Tibial nerve (tissue), 4 donors: ENCODE data around the gene CD72. TPM values are rescaled to one million over a fixed set of nuclear protein-coding genes. Genes with fewer than 3 reads are reported as not detected.
A peak's percentile ranks its signal among the peaks of the same experiment; 100 is the strongest.

Experiments
- DNase-seq, 2 donors: peaks; one replicate each; pipeline ENCODE4 v3.0.0-alpha.2; 2019; ENCODE audit warnings: low spot score in 2 of 2
- H3K27ac ChIP-seq, 4 donors: fragments of 200-600 bp; sonication (generic) in 3 of 4; one replicate each; pipeline ENCODE4 v1.5.1; 2017 to 2019; ENCODE audit warnings: mild to moderate bottlenecking in 1 of 4
- H3K27me3 ChIP-seq, 2 donors: fragments of 200-600 bp; sonication (generic) in 1 of 2; one replicate each; pipeline versions ENCODE4 v1.5.1 to v1.6.0; 2017 to 2019
- H3K36me3 ChIP-seq, 3 donors: fragments of 200-600 bp; sonication (generic); one replicate each; pipeline ENCODE4 v1.5.1; 2018 to 2019
- H3K4me1 ChIP-seq, 4 donors: fragments of 200-600 bp; sonication (generic) in 3 of 4; one replicate each; pipeline ENCODE4 v1.5.1; 2017 to 2019
- H3K4me3 ChIP-seq, 4 donors: fragments of 200-600 bp; sonication (generic) in 3 of 4; one replicate each; pipeline ENCODE4 v1.5.1; 2017 to 2019; ENCODE audit warnings: mild to moderate bottlenecking in 1 of 4, moderate library complexity in 1 of 4
- H3K9me3 ChIP-seq, 4 donors: fragments of 200-600 bp; sonication (generic) in 3 of 4; one replicate each; pipeline ENCODE4 v1.5.1; 2017 to 2019
- EP300 ChIP-seq, 2 donors: sonication (generic); formaldehyde crosslinking; IDR thresholded peaks; one replicate each; pipeline ENCODE4 v1.6.1; 2017; ENCODE audit warnings: antibody characterized with exemption in 2 of 2, mild to moderate bottlenecking in 1 of 2
- POLR2A ChIP-seq, 2 donors: fragments of 450-650 bp; IDR thresholded peaks; one replicate each; pipeline ENCODE4 v1.6.1; 2017; ENCODE audit warnings: antibody characterized with exemption in 2 of 2, mild to moderate bottlenecking in 2 of 2, moderate library complexity in 2 of 2
- WGBS, 2 donors: methylation state at CpG; one replicate each; pipeline ENCODE4 v1.1.5; 2018; 5-methylcytosine and 5-hydroxymethylcytosine counted together
- total RNA-seq, 4 donors: library from RNA; depleted of rRNA; stranded (reverse); fragments of >200 nt; gene quantifications; one replicate each; pipeline ENCODE4 v1.1.0, GENCODE V29; 2016
- TF ChIP-seq, protein P1 (sequence below), 5 experiments: fragments of 200-600 bp in 3 of 5; fragments of 450-650 bp in 2 of 5; sonication (generic) in 3 of 5; IDR thresholded peaks; one replicate each; pipeline ENCODE4 v1.5.1; 2016 to 2019; ENCODE audit warnings: antibody characterized with exemption in 5 of 5, mild to moderate bottlenecking in 3 of 5, moderate library complexity in 2 of 5

CD72 gene
- total RNA-seq, 4 donors from 2014 or later = 1.9 to 6.0 (median 3.5) TPM; not detected in 1

DNA sequence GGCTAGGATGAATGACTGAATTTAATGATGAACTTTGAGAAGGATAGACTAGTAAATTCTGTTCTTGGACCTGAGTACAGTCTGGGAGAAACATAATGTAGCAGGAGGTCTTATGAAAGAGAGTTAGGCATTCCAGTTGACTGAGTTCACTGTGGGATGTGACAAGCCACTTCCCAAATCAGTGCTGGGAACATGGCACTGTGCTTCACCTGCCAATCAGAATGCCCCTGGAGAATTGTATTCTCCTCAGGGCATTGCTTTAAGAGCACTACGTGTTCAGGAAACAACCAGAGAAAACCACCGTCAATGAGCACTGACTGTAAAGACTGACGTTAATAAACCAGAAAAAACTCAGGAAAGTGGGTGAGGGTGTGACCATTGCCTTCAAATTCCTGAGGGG lies 41.1 kb upstream of the CD72 start:
- Histone ChIP-seq H3K27ac (peak overlapping the region; percentile 90 to 99 (median 92)), H3K36me3 (peaks cover 0 to 14% (median 0%) of the 10 kb centered on the region in 3 donors), H3K27me3 (no peaks in the 10 kb centered on the region), H3K4me1 (peaks cover 0 to 42% (median 10%) of the 10 kb centered on the region in 4 donors), H3K4me3 (peak overlapping the region in 2 of 4 donors; percentile 58 to 94), H3K9me3 (no peaks in the 10 kb centered on the region)
- DNase-seq = no peak
- TF ChIP-seq POLR2A (IDR thresholded peaks at IDR 0.05) (no peak), EP300 (IDR thresholded peaks at IDR 0.05) (peak in 1 of 2 donors; percentile 56)
- TF ChIP-seq, protein P1, sequence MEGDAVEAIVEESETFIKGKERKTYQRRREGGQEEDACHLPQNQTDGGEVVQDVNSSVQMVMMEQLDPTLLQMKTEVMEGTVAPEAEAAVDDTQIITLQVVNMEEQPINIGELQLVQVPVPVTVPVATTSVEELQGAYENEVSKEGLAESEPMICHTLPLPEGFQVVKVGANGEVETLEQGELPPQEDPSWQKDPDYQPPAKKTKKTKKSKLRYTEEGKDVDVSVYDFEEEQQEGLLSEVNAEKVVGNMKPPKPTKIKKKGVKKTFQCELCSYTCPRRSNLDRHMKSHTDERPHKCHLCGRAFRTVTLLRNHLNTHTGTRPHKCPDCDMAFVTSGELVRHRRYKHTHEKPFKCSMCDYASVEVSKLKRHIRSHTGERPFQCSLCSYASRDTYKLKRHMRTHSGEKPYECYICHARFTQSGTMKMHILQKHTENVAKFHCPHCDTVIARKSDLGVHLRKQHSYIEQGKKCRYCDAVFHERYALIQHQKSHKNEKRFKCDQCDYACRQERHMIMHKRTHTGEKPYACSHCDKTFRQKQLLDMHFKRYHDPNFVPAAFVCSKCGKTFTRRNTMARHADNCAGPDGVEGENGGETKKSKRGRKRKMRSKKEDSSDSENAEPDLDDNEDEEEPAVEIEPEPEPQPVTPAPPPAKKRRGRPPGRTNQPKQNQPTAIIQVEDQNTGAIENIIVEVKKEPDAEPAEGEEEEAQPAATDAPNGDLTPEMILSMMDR (IDR thresholded peaks at IDR 0.05) = no peak
- 58 to 69% methylated on average over 3 of the region's 3 CpGs for WGBS, 2 donors

DNA sequence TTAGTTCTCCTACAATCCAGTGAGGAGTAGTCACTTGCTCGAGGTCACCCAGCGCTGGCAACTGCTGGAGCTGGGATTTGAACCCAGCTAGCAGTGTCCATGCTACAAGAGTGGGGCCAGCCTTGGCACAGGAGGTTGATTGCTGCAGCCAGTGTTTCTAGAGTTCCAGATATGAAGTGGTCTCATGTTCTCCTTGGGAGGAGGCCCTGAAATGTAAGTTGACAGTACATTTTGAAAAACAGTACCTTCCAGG lies 40.7 kb upstream of the CD72 start:
- Histone ChIP-seq H3K4me1 (peaks cover 0 to 42% (median 10%) of the 10 kb centered on the region in 4 donors), H3K27ac (peak overlapping the region; percentile 90 to 99 (median 92)), H3K4me3 (peak overlapping the region; percentile 58 to 94 (median 90)), H3K27me3 (no peaks in the 10 kb centered on the region), H3K9me3 (no peaks in the 10 kb centered on the region), H3K36me3 (peaks cover 0 to 14% (median 0%) of the 10 kb centered on the region in 3 donors)
- no peak for DNase-seq
- TF ChIP-seq, protein P1 (IDR thresholded peaks at IDR 0.05) = no peak
- TF ChIP-seq POLR2A (IDR thresholded peaks at IDR 0.05) (no peak), EP300 (IDR thresholded peaks at IDR 0.05) (no peak)
- 0 to 6% methylated on average over 2 of the region's 2 CpGs for WGBS, 2 donors

DNA sequence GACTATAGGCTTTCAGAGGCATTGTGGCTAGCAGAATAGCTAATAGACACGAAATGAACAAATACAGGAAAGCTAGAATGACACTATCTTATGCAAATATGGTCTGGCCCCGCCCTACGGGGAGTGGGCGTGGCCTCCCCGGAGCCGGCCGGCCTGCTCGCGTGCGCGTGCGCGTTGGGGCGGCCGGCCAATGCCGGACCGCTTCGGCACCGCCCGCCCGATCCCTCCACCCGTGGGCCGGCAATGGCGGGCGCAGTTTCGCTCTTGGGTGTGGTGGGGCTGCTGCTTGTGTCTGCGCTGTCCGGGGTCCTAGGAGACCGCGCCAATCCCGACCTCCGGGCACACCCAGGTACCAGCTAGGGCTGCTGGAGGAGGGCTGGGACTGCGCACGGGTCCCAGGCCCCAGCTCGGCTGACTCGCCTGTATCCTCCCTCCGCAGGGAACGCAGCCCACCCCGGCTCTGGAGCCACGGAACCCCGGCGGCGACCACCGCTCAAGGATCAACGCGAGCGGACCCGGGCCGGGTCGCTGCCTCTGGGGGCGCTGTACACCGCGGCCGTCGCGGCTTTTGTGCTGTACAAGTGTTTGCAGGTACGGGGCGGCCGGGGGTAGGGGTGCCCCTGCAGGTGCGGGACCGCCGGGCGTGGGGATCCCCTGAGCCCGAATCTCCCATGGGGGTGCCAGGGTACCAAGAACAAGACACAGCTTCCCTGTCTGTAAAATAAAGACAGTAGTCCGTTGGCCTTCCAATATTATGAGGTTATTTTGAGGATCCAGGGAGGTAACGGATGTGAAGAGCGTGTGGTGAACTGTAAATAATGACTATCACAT lies 40.1 kb upstream of the CD72 start, which contains the start of gene CCDC107:
TSS of gene CCDC107 (plus strand) at position 156 of the 831 bp plus-strand sequence. CDS start at position 244, 88 bp downstream.
- peak within 1 kb of the TSS; percentile 58 to 94 (median 90) for H3K4me3 ChIP-seq
- peaks cover 0 to 14% (median 0%) of the 10 kb centered on the region in 3 donors for H3K36me3 ChIP-seq
- no peaks in the 10 kb centered on the region for H3K27me3 ChIP-seq
- peak; percentile 65 to 73 for DNase-seq
- 0% methylated on average over 38 to 62 of the region's 67 CpGs for WGBS, 2 donors
- TF ChIP-seq EP300 (IDR thresholded peaks at IDR 0.05) = peak in 1 of 2 donors; percentile 54
- peak; percentile 95 to 97 for TF ChIP-seq POLR2A (IDR thresholded peaks at IDR 0.05)
- TF ChIP-seq, protein P1 (IDR thresholded peaks at IDR 0.05) = peak; percentile 50 to 84 (median 66)
- no peaks in the 10 kb centered on the region for H3K9me3 ChIP-seq
- peaks cover 0 to 42% (median 10%) of the 10 kb centered on the region in 4 donors for H3K4me1 ChIP-seq
- H3K27ac ChIP-seq = peak within 1 kb of the TSS; percentile 90 to 99 (median 92)

DNA sequence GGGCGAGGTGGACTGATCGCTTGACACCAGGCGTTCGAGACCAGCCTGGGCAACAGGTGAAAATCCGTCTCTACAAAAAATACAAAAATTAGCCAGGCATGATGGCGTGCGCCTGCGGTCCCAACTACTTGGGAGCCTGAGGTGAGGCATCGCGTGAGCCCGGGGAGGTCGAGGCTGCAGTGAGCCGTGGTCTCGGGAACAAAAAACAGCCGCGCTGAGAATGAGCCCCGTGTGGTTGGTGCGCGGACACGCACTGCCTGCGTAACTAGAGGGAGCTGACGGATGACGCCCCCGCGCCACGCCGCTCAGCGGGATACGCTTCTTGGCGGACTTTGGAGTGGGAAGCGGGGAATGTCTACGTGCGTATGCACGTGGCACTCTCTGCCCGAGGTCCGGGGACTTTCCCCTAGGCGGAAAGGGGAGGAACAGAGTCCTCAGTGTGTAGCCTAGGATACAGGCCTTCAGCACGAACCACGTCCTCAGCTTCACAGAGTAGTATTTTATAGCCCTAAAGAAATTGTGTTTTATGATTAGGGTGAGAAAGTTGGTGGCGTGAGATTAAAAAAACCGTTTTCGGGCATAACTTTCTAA lies 39.4 kb upstream of the CD72 start, which contains the start of gene RMRP:
TSS of gene RMRP (minus strand) at position 474 of the 591 bp plus-strand sequence.
- H3K36me3 ChIP-seq = peaks cover 0 to 14% (median 0%) of the 10 kb centered on the region in 3 donors
- DNase-seq = peak; percentile 82 to 89
- no peaks in the 10 kb centered on the region for H3K9me3 ChIP-seq
- H3K27ac ChIP-seq = peak within 1 kb of the TSS; percentile 90 to 99 (median 92)
- no peaks in the 10 kb centered on the region for H3K27me3 ChIP-seq
- TF ChIP-seq EP300 (IDR thresholded peaks at IDR 0.05) = peak; percentile 98 to 99
- TF ChIP-seq POLR2A (IDR thresholded peaks at IDR 0.05) = peak; percentile 88 to 90
- TF ChIP-seq, protein P1 (IDR thresholded peaks at IDR 0.05) = peak; percentile 16 to 86 (median 33)
- peak within 1 kb of the TSS; percentile 58 to 94 (median 90) for H3K4me3 ChIP-seq
- WGBS, 2 donors = 0 to 1% methylated on average over 33 to 42 of the region's 42 CpGs
- peaks cover 0 to 42% (median 10%) of the 10 kb centered on the region in 4 donors for H3K4me1 ChIP-seq
